B cell (primary cell): ENCODE data around the gene PTER. TPM values are rescaled to one million over a fixed set of nuclear protein-coding genes. Genes with fewer than 3 reads are reported as not detected.
A peak's percentile ranks its signal among the peaks of the same experiment; 100 is the strongest.

ENCODE experiments used
- ATAC-seq: fragments of 200-7000 bp; cut with Tn5 transposase; one replicate; pipeline ENCODE4 v1.10.0; 2021; ENCODE audit warnings: low read depth, mild to moderate bottlenecking, moderate number of reproducible peaks, moderate library complexity
- CTCF ChIA-PET: fragments of 350-600 bp; sonication (Branson Sonifier 250); formaldehyde crosslinking; loops from one replicate; lab custom pipeline; 2021; ENCODE audit warnings: antibody characterized with exemption, inconsistent platforms; lab: Charles Lee
- POLR2A ChIA-PET: fragments of 350-600 bp; sonication (Branson Sonifier 250); formaldehyde crosslinking; loops from one replicate; lab custom pipeline; 2021; ENCODE audit warnings: antibody characterized with exemption; lab: Charles Lee
- DNase-seq: peaks from one replicate; pipeline ENCODE4 v3.0.0; 2013
- H2AFZ ChIP-seq: 2 replicates; pipeline ENCODE4 v1.6.1; 2012; ENCODE audit warnings: mild to moderate bottlenecking, low read depth, low read length; ENCODE audit not compliant: insufficient read depth, poor library complexity, severe bottlenecking
- H3K27ac ChIP-seq, 2 donors: 1 replicate in 1 of 2; 2 replicates in 1 of 2; pipeline ENCODE4 v1.5.1; 2012 to 2013; ENCODE audit warnings: low read length in 2 of 2, mild to moderate bottlenecking in 2 of 2, moderate library complexity in 1 of 2
- H3K27me3 ChIP-seq, 4 experiments: fragments of 200-600 bp in 1 of 4; sonication (generic) in 1 of 4; replicated peaks in 1 of 4; 1 replicate in 2 of 4; 2 replicates in 2 of 4; pipeline versions ENCODE4 v1.6.1 to v1.7.0; 2013 to 2016; ENCODE audit warnings: low read length in 3 of 4, mild to moderate bottlenecking in 2 of 4, mixed read lengths in 1 of 4, moderate library complexity in 1 of 4; ENCODE audit not compliant: insufficient read depth in 4 of 4, control insufficient read depth in 3 of 4; ENCODE audit errors: control extremely low read depth in 1 of 4
- H3K36me3 ChIP-seq, 2 experiments: replicated peaks in 1 of 2; 1 replicate in 1 of 2; 2 replicates in 1 of 2; pipeline versions ENCODE4 v1.6.1 to v1.7.1; 2013; ENCODE audit warnings: low read length in 1 of 2; ENCODE audit not compliant: insufficient read depth in 2 of 2, control insufficient read depth in 1 of 2; ENCODE audit errors: control extremely low read depth in 1 of 2, extremely low read depth in 1 of 2
- H3K4me1 ChIP-seq, 2 donors: fragments of 200-600 bp in 1 of 2; sonication (generic) in 1 of 2; 1 replicate in 1 of 2; 2 replicates in 1 of 2; pipeline versions ENCODE4 v1.5.1 to v1.6.1; 2013 to 2017; ENCODE audit warnings: low read length in 2 of 2; ENCODE audit not compliant: control insufficient read depth in 2 of 2, insufficient read depth in 2 of 2
- H3K4me2 ChIP-seq: replicated peaks from 2 replicates; pipeline ENCODE3; 2012; ENCODE audit warnings: mild to moderate bottlenecking, low read depth, low read length; ENCODE audit not compliant: poor library complexity, severe bottlenecking
- H3K4me3 ChIP-seq, 5 experiments: fragments of 200-600 bp in 1 of 5; sonication (generic) in 1 of 5; 1 replicate in 3 of 5; 2 replicates in 2 of 5; pipeline versions ENCODE4 v1.5.1 to v1.7.0; 2011 to 2016; ENCODE audit warnings: low read length in 4 of 5, mild to moderate bottlenecking in 4 of 5, low read depth in 2 of 5, control low read depth in 1 of 5, moderate library complexity in 1 of 5; ENCODE audit not compliant: insufficient read depth in 1 of 5; ENCODE audit errors: control extremely low read depth in 1 of 5, extremely low read depth in 1 of 5
- H3K79me2 ChIP-seq: fragments of 200-600 bp; sonication (generic); one replicate; pipeline ENCODE4 v1.6.0; 2016; ENCODE audit warnings: low read length; ENCODE audit not compliant: control insufficient read depth, insufficient read depth
- H3K9ac ChIP-seq: fragments of 200-600 bp; sonication (generic); 2 replicates; pipeline ENCODE4 v1.6.1; 2017; ENCODE audit warnings: mild to moderate bottlenecking, low read length, moderate library complexity
- H3K9me3 ChIP-seq, 3 donors: one replicate each; pipeline versions ENCODE4 v1.6.1 to v1.7.1; 2013; ENCODE audit warnings: low read length in 2 of 3; ENCODE audit not compliant: control insufficient read depth in 2 of 3, insufficient read depth in 1 of 3; ENCODE audit errors: control extremely low read depth in 1 of 3
- H4K20me1 ChIP-seq: 2 replicates; pipeline ENCODE4 v1.6.0; 2012; ENCODE audit warnings: mild to moderate bottlenecking, low read length; ENCODE audit not compliant: insufficient read depth, control insufficient read depth, poor library complexity, severe bottlenecking
- H3K27ac Mint-ChIP-seq: one replicate; pipeline ENCODE4 v1.8.0; 2021; ENCODE audit warnings: mixed read lengths
- H3K27me3 Mint-ChIP-seq: one replicate; pipeline ENCODE4 v1.8.0; 2021; ENCODE audit warnings: mixed read lengths
- H3K4me1 Mint-ChIP-seq: one replicate; pipeline ENCODE4 v1.8.0; 2021; ENCODE audit warnings: mixed read lengths
- H3K4me3 Mint-ChIP-seq: one replicate; pipeline ENCODE4 v1.8.0; 2021; ENCODE audit warnings: mixed read lengths
- H3K9me3 Mint-ChIP-seq: one replicate; pipeline ENCODE4 v1.8.0; 2022; ENCODE audit warnings: mixed read lengths; ENCODE audit not compliant: insufficient read depth
- EZH2 ChIP-seq: IDR thresholded peaks from 2 replicates; pipeline ENCODE4 v1.6.1; 2012; ENCODE audit warnings: borderline replicate concordance, low read depth, mild to moderate bottlenecking, moderate library complexity, low read length; ENCODE audit not compliant: insufficient read depth, poor library complexity, severe bottlenecking
- WGBS: methylation state at CpG from one replicate; pipeline ENCODE4 v1.1.5; 2013; ENCODE audit warnings: missing lambda C conversion rate; ENCODE audit not compliant: insufficient coverage; 5-methylcytosine and 5-hydroxymethylcytosine counted together
- intact Hi-C: fragments of 100-400 bp; cut with micrococcal nuclease; formaldehyde crosslinking; loops from one replicate; pipeline ENCODE4 v1.10.0; 2022
- polyA plus RNA-seq: library from polyadenylated mRNA; depleted of rRNA; stranded (reverse); fragments of >200 nt; gene quantifications from 2 replicates; pipeline ENCODE4 v1.2.3, GENCODE V29; 2012
- total RNA-seq, 2 donors: library from RNA; stranded (reverse); fragments of 120-200 nt in 1 of 2; gene quantifications; 1 replicate in 1 of 2; 2 replicates in 1 of 2; pipeline versions ENCODE4 v1.2.3 to v1.2.4, GENCODE V29; 2013 to 2022
- TF ChIP-seq, protein P1 (sequence below): fragments of 200-600 bp; IDR thresholded peaks from one replicate; pipeline ENCODE4 v1.8.0; 2022; ENCODE audit warnings: antibody characterized with exemption, mild to moderate bottlenecking

The PTER gene
- total and polyA plus RNA-seq, 2 donors (not counting 1 experiment from before 2014, with no cell fraction given) = 7.4 to 18.6 TPM

DNA sequence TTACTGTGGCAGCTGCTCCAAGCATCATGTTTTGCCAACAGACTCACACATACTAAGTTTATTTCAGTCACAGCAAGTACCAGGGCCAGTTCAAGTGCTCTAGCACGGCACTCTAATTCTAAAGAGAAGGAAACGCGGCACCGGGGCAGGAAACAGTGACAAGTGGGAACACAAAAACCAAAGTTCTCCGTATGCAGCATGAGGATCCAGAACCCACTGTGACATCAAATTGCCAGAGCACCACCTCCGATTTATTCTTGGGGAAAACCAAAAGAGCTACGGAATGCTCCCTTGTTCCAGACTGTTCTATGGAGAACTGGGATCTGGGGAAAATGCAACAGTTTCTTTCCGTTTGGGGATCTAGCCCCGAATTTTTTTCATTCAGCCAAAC, 448 bp upstream of the PTER start:
- H2AFZ ChIP-seq = peak overlapping the region; percentile 93
- Mint-ChIP-seq H3K4me3 (peak overlapping the region; percentile 94), H3K9me3 (no peaks in the 10 kb centered on the region), H3K27ac (peak overlapping the region; percentile 4), H3K4me1 (peaks cover 41% of the 10 kb centered on the region), H3K27me3 (peaks cover 7% of the 10 kb centered on the region)
- ChIA-PET POLR2A (no interaction called here), CTCF (no interaction called here)
- peak overlapping the region; percentile 91 for H3K4me2 ChIP-seq
- peak overlapping the region; percentile 57 to 94 (median 84) for H3K4me3 ChIP-seq
- ATAC-seq (no peak), DNase-seq (no peak)
- intact Hi-C loops = loop anchor here (1.0 to 10.0 kb wide), 2 partner anchors 381 to 798 kb away; partner anchors contain the start of gene RSU1
- H3K36me3 ChIP-seq = peaks cover 0 to 6% of the 10 kb centered on the region in 2 experiments
- 0% methylated on average over 9 of the region's 9 CpGs for WGBS
- no peaks in the 10 kb centered on the region for H3K27me3 ChIP-seq
- H3K27ac ChIP-seq = no peak overlapping the region
- no peaks in the 10 kb centered on the region for H3K9me3 ChIP-seq
- peak overlapping the region; percentile 84 for H3K9ac ChIP-seq
- peaks cover 20 to 26% of the 10 kb centered on the region in 2 donors for H3K4me1 ChIP-seq
- H3K79me2 ChIP-seq = peaks cover 36% of the 10 kb centered on the region
- H4K20me1 ChIP-seq = peaks cover 13% of the 10 kb centered on the region
- TF ChIP-seq, protein P1, sequence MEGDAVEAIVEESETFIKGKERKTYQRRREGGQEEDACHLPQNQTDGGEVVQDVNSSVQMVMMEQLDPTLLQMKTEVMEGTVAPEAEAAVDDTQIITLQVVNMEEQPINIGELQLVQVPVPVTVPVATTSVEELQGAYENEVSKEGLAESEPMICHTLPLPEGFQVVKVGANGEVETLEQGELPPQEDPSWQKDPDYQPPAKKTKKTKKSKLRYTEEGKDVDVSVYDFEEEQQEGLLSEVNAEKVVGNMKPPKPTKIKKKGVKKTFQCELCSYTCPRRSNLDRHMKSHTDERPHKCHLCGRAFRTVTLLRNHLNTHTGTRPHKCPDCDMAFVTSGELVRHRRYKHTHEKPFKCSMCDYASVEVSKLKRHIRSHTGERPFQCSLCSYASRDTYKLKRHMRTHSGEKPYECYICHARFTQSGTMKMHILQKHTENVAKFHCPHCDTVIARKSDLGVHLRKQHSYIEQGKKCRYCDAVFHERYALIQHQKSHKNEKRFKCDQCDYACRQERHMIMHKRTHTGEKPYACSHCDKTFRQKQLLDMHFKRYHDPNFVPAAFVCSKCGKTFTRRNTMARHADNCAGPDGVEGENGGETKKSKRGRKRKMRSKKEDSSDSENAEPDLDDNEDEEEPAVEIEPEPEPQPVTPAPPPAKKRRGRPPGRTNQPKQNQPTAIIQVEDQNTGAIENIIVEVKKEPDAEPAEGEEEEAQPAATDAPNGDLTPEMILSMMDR = no peak
- TF ChIP-seq EZH2 = no peak

DNA sequence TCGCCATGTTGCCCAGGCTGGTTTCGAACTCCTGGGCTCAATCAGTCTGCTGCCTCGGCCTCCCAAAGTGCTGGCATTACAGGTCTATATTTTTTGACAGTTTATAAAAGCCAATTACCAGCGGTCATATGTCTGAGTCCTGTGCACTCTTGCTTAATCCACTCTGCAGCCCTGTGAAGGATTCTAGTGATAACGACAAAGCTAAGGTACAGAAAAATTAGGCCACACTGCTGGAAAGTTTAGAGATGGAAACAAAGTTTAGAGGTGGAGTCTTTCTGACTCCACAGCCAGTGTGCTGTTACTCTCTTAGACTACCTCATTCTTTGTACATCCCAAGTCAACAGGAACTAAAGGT, 707 bp downstream of the PTER start:
- Histone ChIP-seq H3K4me3 (peak overlapping the region; percentile 57 to 94 (median 84)), H3K4me2 (peak overlapping the region; percentile 91), H3K27me3 (no peaks in the 10 kb centered on the region), H3K36me3 (peaks cover 0 to 6% of the 10 kb centered on the region in 2 experiments), H3K9me3 (no peaks in the 10 kb centered on the region), H4K20me1 (peaks cover 13% of the 10 kb centered on the region), H2AFZ (peak overlapping the region; percentile 93), H3K9ac (peak overlapping the region; percentile 84), H3K79me2 (peaks cover 47% of the 10 kb centered on the region), H3K27ac (peak overlapping the region in 1 of 2 donors; percentile 69), H3K4me1 (peaks cover 20 to 26% of the 10 kb centered on the region in 2 donors)
- WGBS = 67% methylated on average over 5 of the region's 5 CpGs
- Mint-ChIP-seq H3K27me3 (peaks cover 7% of the 10 kb centered on the region), H3K4me1 (peaks cover 47% of the 10 kb centered on the region), H3K9me3 (no peaks in the 10 kb centered on the region), H3K27ac (peak overlapping the region; percentile 91), H3K4me3 (peak overlapping the region; percentile 94)
- POLR2A ChIA-PET = interaction anchor here (0.6 to 1.1 kb wide), 2 partner anchors 376 to 793 kb away, joined by 4 read pairs; no protein-coding TSS in a partner anchor
- CTCF ChIA-PET = interaction anchor here (1.4 kb wide), 1 partner anchor 380 kb away, joined by 4 read pairs; the partner anchor contains the start of gene RSU1
- intact Hi-C loops = loop anchor here (1.0 to 10.0 kb wide), 2 partner anchors 577 to 797 kb away; partner anchors contain the start of gene MINDY3
- ATAC-seq = no peak
- TF ChIP-seq, protein P1 = no peak
- TF ChIP-seq EZH2 = no peak
- no peak for DNase-seq
